BE2C (cell line): ENCODE data around the gene SOST.

Experiments used
- DNase-seq: peaks from one replicate; pipeline ENCODE4 v3.0.0-alpha.2; 2020
- H3K27me3 ChIP-seq: fragments of 250-450 bp; sonication (Bioruptor Pico); 2 replicates; pipeline ENCODE4 v1.5.1; 2020; ENCODE audit warnings: mild to moderate bottlenecking
- H3K36me3 ChIP-seq: fragments of 250-450 bp; sonication (Bioruptor Pico); 2 replicates; pipeline ENCODE4 v1.5.1; 2020; ENCODE audit warnings: mild to moderate bottlenecking
- H3K4me1 ChIP-seq: fragments of 250-450 bp; sonication (Bioruptor Pico); 2 replicates; pipeline ENCODE4 v1.5.1; 2020
- H3K4me3 ChIP-seq: 2 replicates; pipeline ENCODE4 v1.5.1; 2011; ENCODE audit warnings: low read depth, low read length
- H3K9me3 ChIP-seq: fragments of 250-450 bp; sonication (Bioruptor Pico); 2 replicates; pipeline ENCODE4 v1.5.1; 2020
- TF ChIP-seq, protein P1 (sequence below): IDR thresholded peaks from 2 replicates; pipeline ENCODE4 v1.5.1; 2012; ENCODE audit warnings: mild to moderate bottlenecking, low read depth, low read length

Gene SOST

DNA sequence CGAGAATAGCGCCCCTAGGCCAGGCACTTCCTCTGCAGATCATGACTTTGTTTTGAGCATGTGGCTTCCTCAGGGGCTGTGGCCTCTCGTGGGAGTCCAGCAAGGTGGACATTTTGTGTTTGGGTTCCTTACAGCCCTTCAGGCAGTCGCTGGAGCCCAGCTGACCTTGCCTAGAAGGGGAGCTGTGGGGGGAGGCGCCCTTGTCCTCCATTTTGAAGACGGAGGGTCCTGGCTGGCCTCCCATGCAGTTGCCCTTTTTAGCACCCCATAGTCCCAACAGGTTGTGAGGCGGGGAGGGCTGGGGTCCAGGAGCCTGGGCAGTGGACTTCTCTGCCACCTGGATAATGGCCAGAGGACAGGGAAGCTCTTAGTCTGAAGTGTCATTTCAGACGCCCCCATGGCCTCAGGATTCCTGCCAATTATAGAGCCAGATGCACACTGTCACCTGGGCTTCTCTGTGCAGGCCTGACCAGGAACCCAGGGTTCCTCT lies 1.4 kb downstream of the SOST start:
- no peak for DNase-seq
- Histone ChIP-seq H3K27me3 (no peaks in the 10 kb centered on the region), H3K9me3 (no peaks in the 10 kb centered on the region), H3K4me3 (no peak overlapping the region), H3K36me3 (no peaks in the 10 kb centered on the region), H3K4me1 (no peaks in the 10 kb centered on the region)
- TF ChIP-seq, protein P1, sequence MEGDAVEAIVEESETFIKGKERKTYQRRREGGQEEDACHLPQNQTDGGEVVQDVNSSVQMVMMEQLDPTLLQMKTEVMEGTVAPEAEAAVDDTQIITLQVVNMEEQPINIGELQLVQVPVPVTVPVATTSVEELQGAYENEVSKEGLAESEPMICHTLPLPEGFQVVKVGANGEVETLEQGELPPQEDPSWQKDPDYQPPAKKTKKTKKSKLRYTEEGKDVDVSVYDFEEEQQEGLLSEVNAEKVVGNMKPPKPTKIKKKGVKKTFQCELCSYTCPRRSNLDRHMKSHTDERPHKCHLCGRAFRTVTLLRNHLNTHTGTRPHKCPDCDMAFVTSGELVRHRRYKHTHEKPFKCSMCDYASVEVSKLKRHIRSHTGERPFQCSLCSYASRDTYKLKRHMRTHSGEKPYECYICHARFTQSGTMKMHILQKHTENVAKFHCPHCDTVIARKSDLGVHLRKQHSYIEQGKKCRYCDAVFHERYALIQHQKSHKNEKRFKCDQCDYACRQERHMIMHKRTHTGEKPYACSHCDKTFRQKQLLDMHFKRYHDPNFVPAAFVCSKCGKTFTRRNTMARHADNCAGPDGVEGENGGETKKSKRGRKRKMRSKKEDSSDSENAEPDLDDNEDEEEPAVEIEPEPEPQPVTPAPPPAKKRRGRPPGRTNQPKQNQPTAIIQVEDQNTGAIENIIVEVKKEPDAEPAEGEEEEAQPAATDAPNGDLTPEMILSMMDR: no peak

DNA sequence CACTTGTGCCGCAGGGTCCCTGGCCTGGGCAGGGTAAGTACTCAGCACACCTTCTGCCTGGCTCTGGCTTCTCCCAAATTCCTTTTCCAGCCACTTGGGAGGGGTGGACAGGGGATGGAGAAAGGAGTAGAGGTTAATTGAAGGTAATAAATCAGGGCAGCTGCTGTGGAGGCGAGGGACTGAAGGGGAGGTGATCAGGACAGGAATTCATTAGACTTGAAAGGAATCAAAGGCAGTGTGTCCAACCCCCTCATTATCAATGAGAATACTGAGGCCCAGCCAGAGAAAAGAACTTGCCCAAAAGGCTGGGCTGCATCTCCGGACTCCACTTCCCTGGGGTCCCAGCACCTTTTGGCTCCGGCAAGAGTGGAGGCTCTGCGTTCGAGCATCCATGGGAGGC lies 2.4 kb downstream of the SOST start:
- Histone ChIP-seq H3K4me1 (no peaks in the 10 kb centered on the region), H3K9me3 (no peaks in the 10 kb centered on the region), H3K27me3 (no peaks in the 10 kb centered on the region), H3K4me3 (no peak overlapping the region), H3K36me3 (no peaks in the 10 kb centered on the region)
- TF ChIP-seq, protein P1: no peak
- DNase-seq: no peak

DNA sequence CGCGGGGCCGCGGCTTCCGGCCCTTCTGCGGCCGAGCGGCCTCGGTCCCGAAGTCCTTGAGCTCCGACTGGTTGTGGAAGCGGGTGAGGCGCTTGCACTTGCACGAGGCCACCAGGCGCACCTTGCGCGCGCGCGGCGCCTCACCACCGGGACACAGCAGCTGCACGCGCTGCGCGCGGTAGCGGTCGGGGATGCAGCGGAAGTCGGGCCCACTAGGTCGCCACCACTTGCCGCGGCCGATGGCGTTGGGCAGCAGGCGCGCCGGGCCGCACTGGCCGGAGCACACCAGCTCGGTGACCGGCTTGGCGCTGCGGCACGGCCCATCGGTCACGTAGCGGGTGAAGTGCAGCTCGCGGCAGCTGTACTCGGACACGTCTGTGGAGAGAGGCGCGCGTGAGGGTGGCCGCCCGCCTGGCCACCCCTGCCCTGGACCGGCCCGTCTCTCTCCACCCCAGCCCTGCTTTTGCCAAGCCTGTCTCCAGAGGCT lies 3.2 kb downstream of the SOST start:
- H3K27me3 ChIP-seq: no peaks in the 10 kb centered on the region
- H3K4me3 ChIP-seq: no peak overlapping the region
- no peaks in the 10 kb centered on the region for H3K36me3 ChIP-seq
- no peaks in the 10 kb centered on the region for H3K9me3 ChIP-seq
- TF ChIP-seq, protein P1: no peak
- no peak for DNase-seq
- no peaks in the 10 kb centered on the region for H3K4me1 ChIP-seq

DNA sequence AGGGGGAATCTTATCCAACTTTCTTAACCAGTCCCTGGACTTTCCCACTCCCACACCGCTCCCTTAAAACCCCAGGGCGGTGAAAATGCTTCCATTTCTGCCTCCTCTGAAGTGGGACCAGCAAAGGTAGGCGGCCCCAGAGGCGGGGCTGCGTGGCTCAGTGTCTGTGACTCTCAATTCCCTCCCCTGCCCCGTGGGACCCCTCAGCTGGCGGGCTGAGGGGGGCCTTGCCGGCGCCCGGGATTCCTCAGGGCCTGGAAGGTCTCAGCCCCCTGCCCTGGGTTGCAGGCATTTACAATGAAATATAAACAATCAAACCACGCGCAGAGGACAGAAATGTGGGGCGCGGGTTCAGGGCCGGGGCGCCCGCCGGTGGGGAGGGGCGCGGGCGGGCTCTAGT lies 3.6 kb downstream of the SOST start:
- no peaks in the 10 kb centered on the region for H3K4me1 ChIP-seq
- H3K9me3 ChIP-seq: no peaks in the 10 kb centered on the region
- DNase-seq: no peak
- no peak overlapping the region for H3K4me3 ChIP-seq
- H3K36me3 ChIP-seq: no peaks in the 10 kb centered on the region
- no peaks in the 10 kb centered on the region for H3K27me3 ChIP-seq
- TF ChIP-seq, protein P1: no peak

DNA sequence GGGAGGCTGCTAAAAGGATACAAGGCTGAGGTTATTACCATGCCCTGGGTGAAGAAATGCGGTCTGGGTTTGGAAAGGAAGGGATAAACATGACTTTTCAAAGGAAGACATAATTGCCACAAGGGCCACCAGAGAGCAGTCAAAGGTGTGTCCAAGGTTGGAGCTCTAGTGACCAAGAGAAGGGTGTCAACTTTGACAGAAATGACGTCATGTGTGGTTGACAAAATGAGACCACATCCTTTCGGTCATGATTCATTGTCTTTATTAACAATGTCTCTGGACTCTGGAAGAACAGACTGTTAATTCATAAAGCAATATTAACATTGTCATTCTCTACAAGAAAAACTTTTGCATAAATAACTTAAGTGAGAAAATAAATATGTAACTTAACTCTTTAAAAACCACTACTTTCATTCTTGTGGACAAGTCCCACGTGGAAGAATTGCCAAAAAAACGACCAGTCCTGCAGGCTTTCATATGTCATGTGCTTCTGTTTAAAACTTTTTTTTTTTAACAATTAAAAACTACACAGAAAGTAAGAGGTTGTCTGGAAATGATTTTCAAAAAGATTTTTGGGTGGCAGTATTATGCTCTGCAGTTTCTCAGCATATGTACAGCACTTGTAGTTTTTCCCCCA lies 5.0 kb downstream of the SOST start:
- Histone ChIP-seq H3K36me3 (no peaks in the 10 kb centered on the region), H3K27me3 (no peaks in the 10 kb centered on the region), H3K4me1 (no peaks in the 10 kb centered on the region), H3K9me3 (no peaks in the 10 kb centered on the region), H3K4me3 (no peak overlapping the region)
- no peak for DNase-seq
- TF ChIP-seq, protein P1: no peak

DNA sequence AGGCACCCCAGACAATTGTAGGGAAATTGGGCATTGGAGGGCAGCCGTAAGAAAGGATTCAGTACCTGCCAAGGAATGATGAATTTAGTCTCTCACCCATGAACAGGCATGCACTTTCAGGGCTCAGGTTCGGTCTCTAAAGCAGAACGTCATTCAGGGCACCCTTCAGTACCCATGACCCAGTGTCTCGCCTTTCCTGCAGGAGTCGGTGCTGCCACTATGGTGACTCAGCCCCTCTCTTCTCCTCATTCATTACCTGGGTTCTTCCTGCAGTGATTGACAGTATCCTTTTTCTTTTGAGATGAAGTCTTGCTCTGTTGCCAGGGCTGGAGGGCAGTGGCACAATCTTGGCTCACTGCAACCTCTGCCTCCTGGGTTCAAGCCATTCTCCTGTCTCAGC lies 8.4 kb downstream of the SOST start:
- no peak for DNase-seq
- H3K9me3 ChIP-seq: no peaks in the 10 kb centered on the region
- H3K4me3 ChIP-seq: no peak overlapping the region
- TF ChIP-seq, protein P1: no peak
- H3K27me3 ChIP-seq: no peaks in the 10 kb centered on the region
- no peaks in the 10 kb centered on the region for H3K36me3 ChIP-seq
- peaks cover 2% of the 10 kb centered on the region for H3K4me1 ChIP-seq
